K562 (cell line): ENCODE results near the gene POLD4. TPM values are rescaled to one million over a fixed set of nuclear protein-coding genes. Genes with fewer than 3 reads are reported as not detected.

Source experiments
- BRD4 ChIP-seq: fragments of 200-600 bp; sonication (generic); IDR thresholded peaks from 2 replicates; pipeline ENCODE4 v1.6.1; 2017; ENCODE audit warnings: inconsistent platforms
- CAMTA2 ChIP-seq: fragments of 250-450 bp; sonication (Bioruptor Pico); conservative IDR thresholded peaks from 2 replicates; pipeline ENCODE4 v1.5.1; 2022
- CBFA2T2 ChIP-seq: fragments of 450-650 bp; conservative IDR thresholded peaks from 2 replicates; pipeline ENCODE4 v1.6.1; 2017; ENCODE audit warnings: mild to moderate bottlenecking
- CHD4 ChIP-seq: fragments of 200-600 bp; sonication (generic); IDR thresholded peaks from 3 replicates; pipeline ENCODE4 v1.6.1; 2012; ENCODE audit warnings: low read depth, mild to moderate bottlenecking, mixed read lengths, low read length, inconsistent platforms; ENCODE audit not compliant: insufficient read depth, insufficient replicate concordance, poor library complexity, severe bottlenecking
- ELF4 ChIP-seq: fragments of 450-650 bp; formaldehyde crosslinking; IDR thresholded peaks from 2 replicates; pipeline ENCODE4 v1.4.0; 2022; ENCODE audit warnings: missing genetic modification characterization
- HOMEZ ChIP-seq: fragments of 250-450 bp; sonication (Bioruptor Pico); IDR thresholded peaks from 2 replicates; pipeline ENCODE4 v1.4.0; 2020; ENCODE audit warnings: mild to moderate bottlenecking, moderate library complexity
- IFI16 ChIP-seq: fragments of 250-450 bp; sonication (Bioruptor Pico); IDR thresholded peaks from 2 replicates; pipeline ENCODE4 v2.1.2; 2022; ENCODE audit warnings: mild to moderate bottlenecking, inconsistent platforms
- MED1 ChIP-seq: sonication (generic); formaldehyde crosslinking; IDR thresholded peaks from 2 replicates; pipeline ENCODE4 v1.8.1; 2023; ENCODE audit warnings: missing genetic modification reagents, borderline replicate concordance
- MLLT1 ChIP-seq, 2 experiments: fragments of 450-650 bp; IDR thresholded peaks; 2 replicates each; pipeline ENCODE4 v1.6.1; 2016
- RCOR1 ChIP-seq, 2 experiments: IDR thresholded peaks; 2 replicates each; pipeline ENCODE4 v1.6.1; 2012; ENCODE audit warnings: low read depth in 2 of 2, low read length in 2 of 2, borderline replicate concordance in 1 of 2, improper control_type of control experiment in 1 of 2
- SOX6 ChIP-seq: fragments of 450-650 bp; IDR thresholded peaks from 2 replicates; pipeline ENCODE4 v1.6.1; 2014; ENCODE audit warnings: mild to moderate bottlenecking
- TCF7L2 ChIP-seq: fragments of 150-350 bp; IDR thresholded peaks from 2 replicates; pipeline ENCODE4 v1.6.1; 2016; ENCODE audit warnings: low read depth, mild to moderate bottlenecking, low read length, moderate library complexity
- ZBTB33 ChIP-seq: sonication (generic); formaldehyde crosslinking; IDR thresholded peaks from 2 replicates; pipeline ENCODE4 v1.8.1; 2023; ENCODE audit warnings: mild to moderate bottlenecking, missing genetic modification reagents
- ZFP1 ChIP-seq: fragments of 450-650 bp; formaldehyde crosslinking; IDR thresholded peaks from 2 replicates; pipeline ENCODE4 v1.4.0; 2020; ENCODE audit warnings: mild to moderate bottlenecking, mixed read lengths
- ZNF436 ChIP-seq: fragments of 250-450, 450-650 bp; sonication (Bioruptor Pico); formaldehyde crosslinking; IDR thresholded peaks from 2 replicates; pipeline ENCODE4 v1.7.0; 2020; ENCODE audit warnings: mild to moderate bottlenecking
- ZNF592 ChIP-seq: fragments of 450-650 bp; IDR thresholded peaks from 2 replicates; pipeline ENCODE4 v1.6.1; 2017; ENCODE audit warnings: antibody characterized with exemption, mild to moderate bottlenecking
- polyA plus RNA-seq, 8 experiments: library from polyadenylated mRNA; depleted of rRNA in 4 of 8; stranded (reverse) in 5 of 8; unstranded in 3 of 8; fragments of >200 nt; fragmentation: Nextera tagmentation in 2 of 8; fragmentation: Illumina TruSeq in 1 of 8; extraction: Ambion mirVana in 2 of 8; extraction: Trizol in 1 of 8; gene quantifications; 2 replicates each; pipeline versions ENCODE4 v1.2.1 to v1.2.3, GENCODE V29; 2011 to 2014; ENCODE audit warnings: inconsistent platforms in 1 of 8, missing spikeins in 1 of 8
- total RNA-seq, 7 experiments: library from RNA; depleted of rRNA in 6 of 7; stranded (reverse); fragments of >200 nt in 6 of 7; fragmentation: Illumina TruSeq in 2 of 7; extraction: Trizol in 2 of 7; gene quantifications; 2 replicates each; pipeline versions ENCODE4 v1.2.1 to v1.2.3, GENCODE V29; 2011 to 2021; ENCODE audit warnings: low replicate concordance in 1 of 7

POLD4 gene
- total and polyA plus RNA-seq, 9 of the 15 experiments (the other 6 are each of a cell fraction or from before 2014, with no cell fraction given): 5.8 to 64.5 (median 18.3) TPM

- TF ChIP-seq IFI16 (CRISPR knock-in tag) (no peak), ZNF436 (CRISPR knock-in tag) (no peak), MLLT1 (IDR thresholded peaks at IDR 0.05) (peak in 1 of 2 experiments; percentile 78; a peak in 3 of 4 replicates), RCOR1 (IDR thresholded peaks at IDR 0.05; ENCODE audit: borderline replicate concordance in 1 of 2, low read depth in 2 of 2, low read length in 2 of 2) (peak in 1 of 2 experiments; percentile 24; a peak in 1 of 4 replicates), ZNF592 (peak; percentile 55), CBFA2T2 (no peak), SOX6 (peak; percentile 63; the same call in 1 of the 2 replicates), ZBTB33 (CRISPR knock-in tag) (peak; percentile 59; the same call in 1 of the 2 replicates), HOMEZ (CRISPR knock-in tag) (no peak), ELF4 (CRISPR knock-in tag) (no peak), MED1 (CRISPR knock-in tag) (no peak), CAMTA2 (CRISPR knock-in tag) (0 out of 2 replicates have a peak, but pooled peaks have one; percentile 4), BRD4 (no peak), ZFP1 (CRISPR knock-in tag) (no peak), CHD4 (no peak), TCF7L2 (no peak)
These were observed 36.0 kb downstream of the POLD4 start (continued) for GRCh38 chr11:67317205-67317887.
